HG03565 (cell line): ENCODE measurements around the gene TNFRSF1B.

ENCODE experiments used
- ATAC-seq: cut with Tn5 transposase; IDR thresholded peaks from one replicate; pipeline ENCODE4 v1.9.1; 2021; ENCODE audit warnings: mild to moderate bottlenecking, moderate library complexity; ENCODE audit not compliant: unreplicated experiment

TNFRSF1B gene

GRCh38 chr1:12155328-12155727, 11.5 kb upstream of the TNFRSF1B start:
- no peak for ATAC-seq

GRCh38 chr1:12157366-12158231, 9.2 kb upstream of the TNFRSF1B start:
- ATAC-seq, result no peak

GRCh38 chr1:12158357-12159092, 8.3 kb upstream of the TNFRSF1B start:
- no peak for ATAC-seq

GRCh38 chr1:12159816-12160215, 7.0 kb upstream of the TNFRSF1B start:
- no peak for ATAC-seq

GRCh38 chr1:12161324-12161661, 5.5 kb upstream of the TNFRSF1B start:
- ATAC-seq, result no peak

GRCh38 chr1:12161662-12162458, 4.9 kb upstream of the TNFRSF1B start:
- peak; percentile 64 for ATAC-seq

- no peak for ATAC-seq
Observed at GRCh38 chr1:12162459-12163137, 4.2 kb upstream of the TNFRSF1B start.

GRCh38 chr1:12163210-12163609, 3.6 kb upstream of the TNFRSF1B start:
- no peak for ATAC-seq

- ATAC-seq, result no peak
Observed at GRCh38 chr1:12164210-12164609, 2.6 kb upstream of the TNFRSF1B start.

GRCh38 chr1:12165342-12165741, 1.4 kb upstream of the TNFRSF1B start:
- ATAC-seq, result no peak

- ATAC-seq, result no peak
Observed at GRCh38 chr1:12167493-12168429, 970 bp downstream of the TNFRSF1B start.

GRCh38 chr1:12168451-12169160, 1.8 kb downstream of the TNFRSF1B start:
- ATAC-seq, result no peak

- ATAC-seq, result no peak
Observed at GRCh38 chr1:12169442-12170135, 2.8 kb downstream of the TNFRSF1B start.

GRCh38 chr1:12170263-12170671, 3.5 kb downstream of the TNFRSF1B start:
- no peak for ATAC-seq

- no peak for ATAC-seq
Observed at GRCh38 chr1:12171206-12172041, 4.6 kb downstream of the TNFRSF1B start.

- ATAC-seq, result no peak
Observed at GRCh38 chr1:12172042-12172851, 5.5 kb downstream of the TNFRSF1B start.

GRCh38 chr1:12173041-12173509, 6.3 kb downstream of the TNFRSF1B start:
- ATAC-seq, result no peak
